GM10266 (cell line): ENCODE data around the gene LAIR2.
"Not testable (repeated sequence)": the region's sequence is repeated elsewhere in the genome, so short reads cannot be mapped to it uniquely, and the experiment has no call there.

ENCODE experiments used
- DNase-seq: peaks from one replicate; pipeline ENCODE4 v3.0.0; 2012; ENCODE audit errors: extremely low spot score
- TF ChIP-seq, protein P1 (sequence below): IDR thresholded peaks from 2 replicates; pipeline ENCODE4 v1.5.1; 2012; ENCODE audit warnings: mild to moderate bottlenecking, low read depth; ENCODE audit not compliant: control insufficient read depth, insufficient read depth; ENCODE audit errors: missing control alignments

The LAIR2 gene

DNA sequence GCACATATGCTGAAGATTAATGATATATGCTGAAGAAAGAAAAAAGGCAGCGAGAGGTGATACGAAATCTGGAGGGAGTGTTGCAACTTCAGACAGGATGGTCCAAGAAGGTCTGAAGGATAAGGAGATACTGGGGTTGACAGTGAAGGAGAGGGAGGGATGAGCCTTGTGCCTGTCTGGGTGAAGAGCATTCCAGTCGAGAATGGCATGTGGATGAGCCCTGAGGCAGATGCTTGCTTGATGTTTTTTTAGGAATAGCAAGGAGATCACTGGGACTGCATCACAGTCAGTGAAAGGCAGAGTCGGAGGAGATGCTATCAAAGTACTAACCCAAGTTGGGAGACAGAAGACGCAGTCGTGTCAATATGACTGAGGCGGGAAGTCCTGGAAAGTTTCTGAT lies 13.3 kb upstream of the LAIR2 start:
- DNase-seq: no peak
- TF ChIP-seq, protein P1, sequence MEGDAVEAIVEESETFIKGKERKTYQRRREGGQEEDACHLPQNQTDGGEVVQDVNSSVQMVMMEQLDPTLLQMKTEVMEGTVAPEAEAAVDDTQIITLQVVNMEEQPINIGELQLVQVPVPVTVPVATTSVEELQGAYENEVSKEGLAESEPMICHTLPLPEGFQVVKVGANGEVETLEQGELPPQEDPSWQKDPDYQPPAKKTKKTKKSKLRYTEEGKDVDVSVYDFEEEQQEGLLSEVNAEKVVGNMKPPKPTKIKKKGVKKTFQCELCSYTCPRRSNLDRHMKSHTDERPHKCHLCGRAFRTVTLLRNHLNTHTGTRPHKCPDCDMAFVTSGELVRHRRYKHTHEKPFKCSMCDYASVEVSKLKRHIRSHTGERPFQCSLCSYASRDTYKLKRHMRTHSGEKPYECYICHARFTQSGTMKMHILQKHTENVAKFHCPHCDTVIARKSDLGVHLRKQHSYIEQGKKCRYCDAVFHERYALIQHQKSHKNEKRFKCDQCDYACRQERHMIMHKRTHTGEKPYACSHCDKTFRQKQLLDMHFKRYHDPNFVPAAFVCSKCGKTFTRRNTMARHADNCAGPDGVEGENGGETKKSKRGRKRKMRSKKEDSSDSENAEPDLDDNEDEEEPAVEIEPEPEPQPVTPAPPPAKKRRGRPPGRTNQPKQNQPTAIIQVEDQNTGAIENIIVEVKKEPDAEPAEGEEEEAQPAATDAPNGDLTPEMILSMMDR: no peak

DNA sequence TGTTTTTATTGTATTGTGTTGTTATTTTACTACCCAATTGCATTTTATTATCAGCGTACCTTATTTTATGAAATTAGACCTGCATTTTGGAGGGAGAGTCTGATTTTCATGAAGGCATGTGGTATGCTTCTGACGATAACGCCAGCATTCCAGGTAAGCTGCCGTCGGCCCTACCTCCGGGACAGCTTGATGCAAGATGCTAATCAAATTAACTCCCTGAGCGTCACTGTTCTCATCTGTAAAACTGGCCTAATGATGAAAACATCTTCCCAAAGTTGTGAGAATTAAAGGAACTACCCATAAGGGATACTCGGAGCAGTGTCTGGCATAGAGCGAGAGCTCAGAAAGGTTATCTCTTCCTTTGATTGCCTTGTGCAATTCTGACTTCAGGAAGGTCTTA lies 12.9 kb upstream of the LAIR2 start:
- TF ChIP-seq, protein P1: no peak
- no peak for DNase-seq

DNA sequence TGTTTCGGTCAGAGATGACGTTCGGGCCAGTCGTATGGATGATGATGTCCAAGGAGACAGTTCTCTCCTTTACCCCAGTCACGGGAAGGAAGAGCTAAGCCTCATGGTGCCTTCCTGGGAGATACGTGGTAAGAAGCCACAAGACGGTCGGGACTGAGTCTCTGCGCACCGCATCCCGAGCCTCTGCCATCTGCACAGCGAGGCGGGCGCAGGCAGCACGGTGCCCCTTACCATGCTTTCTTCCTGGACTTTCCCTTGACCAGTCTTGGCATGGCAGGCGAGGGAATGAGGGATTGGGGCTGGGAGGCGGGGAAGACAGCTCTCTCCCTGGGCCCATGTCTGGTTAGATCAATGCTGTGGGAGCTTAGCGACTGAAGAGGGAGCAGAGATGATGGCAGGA lies 10.1 kb upstream of the LAIR2 start:
- no peak for DNase-seq
- TF ChIP-seq, protein P1: no peak

DNA sequence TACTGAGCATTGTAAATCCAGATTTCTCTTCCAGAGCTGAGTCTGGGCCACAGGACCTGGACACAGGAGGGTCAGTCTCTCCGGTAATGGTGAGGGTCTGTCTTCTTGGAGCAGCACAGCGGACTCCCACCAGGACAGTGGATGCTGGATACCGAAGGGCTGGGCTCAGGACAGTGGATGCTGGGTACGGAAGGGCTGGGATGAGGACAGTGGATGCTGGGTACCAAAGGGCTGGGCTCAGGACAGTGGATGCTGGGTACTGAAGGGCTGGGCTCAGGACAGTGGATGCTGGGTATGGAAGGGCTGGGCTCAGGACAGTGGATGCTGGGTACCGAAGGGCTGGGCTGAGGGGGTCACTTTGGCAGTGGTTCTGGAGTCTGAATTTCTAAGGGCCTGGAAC lies 9.6 kb upstream of the LAIR2 start:
- DNase-seq: not testable (repeated sequence)

DNA sequence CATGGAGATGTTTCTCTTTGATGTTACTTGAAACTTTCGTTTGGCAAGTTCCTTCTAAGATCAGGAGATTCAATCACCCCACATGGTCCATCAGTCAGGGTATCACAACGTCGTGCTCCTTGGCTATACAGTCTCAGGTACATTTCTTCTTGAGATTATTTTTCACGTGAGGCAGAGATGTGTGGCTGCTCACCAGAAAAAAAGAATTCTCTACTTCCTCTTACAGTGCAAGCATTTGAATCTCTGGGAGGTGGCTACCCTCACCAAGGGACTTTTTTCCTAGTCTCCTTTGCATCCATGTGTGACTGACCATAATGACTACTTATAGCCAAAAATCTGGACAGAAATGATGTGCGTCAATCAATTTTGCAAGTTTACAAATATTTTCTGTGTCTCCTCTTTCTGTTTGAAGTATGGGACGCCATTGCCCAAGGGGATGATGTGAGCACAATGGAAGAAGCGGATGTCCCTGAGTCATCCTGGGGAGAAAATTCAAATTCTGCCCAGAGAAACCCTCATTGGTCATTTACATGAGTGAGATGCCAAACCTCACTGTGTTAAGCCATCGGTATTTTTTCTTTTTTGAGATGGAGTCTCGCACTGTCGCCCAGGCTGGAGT lies 8.6 kb upstream of the LAIR2 start:
- TF ChIP-seq, protein P1: no peak
- DNase-seq: no peak

DNA sequence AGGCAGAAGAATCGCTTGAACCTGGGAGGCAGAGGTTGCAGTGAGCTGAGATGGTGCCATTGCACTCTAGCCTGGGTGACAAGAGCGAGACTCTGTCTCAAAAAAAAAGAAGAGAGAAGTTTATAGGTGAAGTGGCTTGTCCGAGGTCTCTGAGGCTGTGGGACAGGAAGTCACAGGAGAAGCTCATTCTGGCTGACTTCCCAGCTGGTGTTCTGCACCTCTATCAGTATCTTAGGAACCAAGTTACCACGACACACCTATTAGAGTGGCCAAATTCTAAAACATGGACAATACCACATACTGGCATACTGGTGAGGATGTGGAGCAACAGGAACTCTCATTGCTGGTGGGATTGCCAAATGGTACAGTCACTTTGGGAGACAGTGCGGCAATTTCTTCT lies 7.3 kb upstream of the LAIR2 start:
- not testable (repeated sequence) for DNase-seq

DNA sequence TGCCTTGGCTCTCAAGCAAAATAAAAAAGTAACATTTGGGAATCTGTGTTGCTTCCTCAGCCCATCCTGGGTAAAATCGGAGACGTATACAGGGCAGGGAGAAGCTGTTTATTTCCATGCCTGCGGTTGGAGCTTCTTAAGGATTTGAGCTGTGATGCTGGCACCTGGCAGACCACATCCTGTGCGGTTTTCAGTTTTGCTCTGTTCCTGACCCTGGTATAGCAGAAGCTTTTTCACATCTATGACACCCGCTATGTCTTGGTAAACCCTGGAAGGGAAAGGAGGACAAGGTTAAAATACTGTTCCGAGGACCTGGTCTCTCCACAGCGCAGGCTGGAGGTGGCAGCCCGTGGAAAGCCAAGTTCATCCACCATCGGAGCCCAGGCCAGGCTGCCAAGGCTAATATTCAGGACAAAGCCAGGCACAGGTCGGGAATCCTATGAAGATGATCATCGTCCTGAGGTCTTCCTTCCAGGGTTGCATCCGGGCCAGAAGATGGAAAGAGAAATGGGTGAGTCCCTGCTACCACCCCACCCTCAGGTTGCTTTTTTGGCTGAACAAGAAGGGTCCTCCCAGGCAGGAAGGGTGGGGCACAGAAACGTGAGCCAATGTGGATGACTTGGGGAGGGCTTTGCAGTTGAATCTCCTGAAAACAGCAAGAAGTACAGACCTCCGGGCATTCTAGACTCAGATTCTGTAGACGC lies 4.7 kb upstream of the LAIR2 start:
- DNase-seq: not testable (repeated sequence)

DNA sequence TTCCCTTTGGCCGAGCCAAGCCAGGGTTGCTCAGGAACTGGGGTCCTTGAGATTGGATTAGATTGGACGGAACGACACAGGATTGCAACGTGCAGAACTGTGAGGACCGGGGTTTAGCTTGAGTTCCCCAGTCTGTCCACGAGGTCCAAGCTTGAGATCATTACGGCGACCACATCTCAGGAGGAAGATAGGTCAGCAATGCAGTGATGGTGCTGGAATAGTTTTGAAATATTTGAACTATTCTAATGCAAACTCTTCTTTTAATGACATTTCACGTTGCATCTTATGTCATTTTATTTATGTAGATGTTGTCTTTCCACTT lies 4.2 kb upstream of the LAIR2 start:
- not testable (repeated sequence) for DNase-seq

DNA sequence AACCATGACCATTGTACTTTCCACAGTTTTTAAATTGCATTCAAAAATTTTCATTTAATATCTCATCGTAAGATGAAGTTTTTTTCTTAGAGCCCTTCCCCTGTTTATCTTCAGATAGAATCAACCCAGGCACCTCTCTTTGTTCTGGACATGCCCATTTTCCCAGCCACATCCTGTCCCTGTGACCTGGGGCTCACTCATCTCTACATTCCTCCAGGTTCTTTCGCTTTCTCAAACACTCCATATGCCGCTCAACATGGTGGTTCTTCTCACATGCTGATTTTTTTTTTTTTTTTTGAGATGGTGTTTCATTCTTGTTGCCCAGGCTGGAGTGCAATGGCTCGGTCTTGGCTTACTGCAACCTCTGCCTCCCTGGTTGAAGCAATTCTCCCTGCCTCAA lies 2.9 kb downstream of the LAIR2 start:
- not testable (repeated sequence) for DNase-seq

DNA sequence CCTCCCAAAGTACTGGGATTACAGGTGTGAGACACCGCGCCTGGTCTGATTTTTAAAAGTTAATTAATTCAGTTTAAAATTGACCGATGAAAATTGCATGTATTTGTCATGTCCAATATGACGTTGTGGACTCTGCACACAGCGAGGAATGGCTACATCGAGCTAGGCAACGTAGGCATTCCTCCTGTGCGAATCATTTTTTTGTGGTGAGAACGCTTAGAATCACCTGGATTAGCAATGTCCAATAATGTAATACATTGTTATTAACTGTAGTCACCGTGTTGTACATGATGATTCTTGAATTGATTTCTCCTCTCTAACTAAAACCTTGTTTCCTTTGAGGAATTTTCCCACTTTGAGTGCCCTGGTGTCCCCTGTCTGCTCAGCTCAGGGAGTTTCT lies 3.4 kb downstream of the LAIR2 start:
- TF ChIP-seq, protein P1: no peak
- no peak for DNase-seq

DNA sequence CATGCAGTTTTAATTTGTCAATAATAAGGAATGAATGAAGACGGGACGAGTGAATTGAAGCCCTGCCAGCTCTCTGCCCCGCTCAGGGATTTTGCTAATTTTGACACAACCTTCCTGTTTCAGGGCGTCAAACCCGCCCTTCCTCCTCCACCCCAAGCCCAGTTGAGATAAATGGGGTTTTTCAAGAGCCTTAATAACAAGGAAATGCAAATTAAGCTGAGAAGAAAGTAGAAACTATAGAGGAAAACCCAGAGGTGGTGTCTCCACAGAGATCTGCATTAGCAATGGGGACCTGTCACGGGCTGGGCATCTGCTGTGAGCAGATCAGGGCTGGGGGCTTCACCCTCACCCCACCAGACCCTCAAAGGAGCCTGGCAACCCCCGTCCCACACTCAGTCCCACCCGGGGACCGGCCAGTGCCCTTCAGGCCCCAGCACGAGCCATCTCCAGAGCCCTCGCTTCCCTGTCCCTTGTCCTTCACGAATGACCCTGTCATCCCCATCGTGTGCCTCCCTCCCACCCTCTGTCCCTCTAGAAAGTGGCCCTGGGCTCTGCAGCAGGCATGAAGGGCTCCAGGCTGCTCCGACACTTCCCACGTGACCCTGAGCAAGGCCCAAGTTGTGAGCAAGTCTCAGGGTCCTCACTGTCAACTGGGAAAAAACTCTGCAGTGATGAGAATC lies 4.5 kb downstream of the LAIR2 start:
- DNase-seq: not testable (repeated sequence)
